ENCODE data around the gene ACOXL. TPM values are rescaled to one million over a fixed set of nuclear protein-coding genes. Genes with fewer than 3 reads are reported as not detected.

The ACOXL gene
- polyA plus RNA-seq, 3 donors: 0.35 TPM; not detected in 2

GRCh38 chr2:111029181-111029927, 297.0 kb downstream of the ACOXL start:
- peaks cover 69 to 72% of the 10 kb centered on the region in 2 donors for H3K4me1 ChIP-seq (ENCODE audit: control insufficient read depth in 1 of 2, insufficient read depth in 2 of 2, low read length in 2 of 2)
- no peak overlapping the region for H3K9ac ChIP-seq (ENCODE audit: insufficient read depth, low read length, poor library complexity, severe bottlenecking)
- peaks cover 76% of the 10 kb centered on the region for H3K4me1 Mint-ChIP-seq
- H3K27me3 ChIP-seq (ENCODE audit: control insufficient read depth in 2 of 2, insufficient read depth in 2 of 2, low read length in 2 of 2): no peaks in the 10 kb centered on the region
- DNase-seq: peak in 1 of 3 donors; percentile 36
- H3K36me3 ChIP-seq (replicated peaks in 1 of 2; ENCODE audit: control insufficient read depth in 1 of 2, insufficient read depth in 2 of 2, low read length in 2 of 2): no peaks in the 10 kb centered on the region
- peak overlapping the region; percentile 68 to 89 (median 84) for H3K27ac Mint-ChIP-seq
- 0% methylated on average over 3 of the region's 7 CpGs for WGBS (ENCODE audit: insufficient coverage)
- peak overlapping the region; percentile 34 for H3K4me2 ChIP-seq (replicated peaks; ENCODE audit: extremely low read depth, low read length, poor library complexity, severe bottlenecking)
- H3K9me3 Mint-ChIP-seq: peaks cover 0 to 3% (median 2%) of the 10 kb centered on the region in 7 donors
- no peaks in the 10 kb centered on the region for H3K27me3 Mint-ChIP-seq (ENCODE audit: low read depth in 3 of 3)
- intact Hi-C loops (cut with micrococcal nuclease): no loop called here
- no peaks in the 10 kb centered on the region for H3K9me3 ChIP-seq (replicated peaks in 1 of 2; ENCODE audit: control insufficient read depth in 1 of 2, insufficient read depth in 1 of 2, low read length in 2 of 2)
- peak overlapping the region; percentile 39 for H2AFZ ChIP-seq (ENCODE audit: insufficient read depth, low read depth, low read length, poor library complexity, severe bottlenecking)
- peak overlapping the region; percentile 24 to 37 for H3K4me3 Mint-ChIP-seq
- H4K20me1 ChIP-seq (ENCODE audit: insufficient read depth, low read length): no peaks in the 10 kb centered on the region
- peaks cover 0 to 3% of the 10 kb centered on the region in 2 donors for H3K36me3 Mint-ChIP-seq
- TF ChIP-seq CTCF (IDR thresholded peaks at IDR 0.05): no peak
- H3K27ac ChIP-seq (ENCODE audit: low read depth in 1 of 2, low read length in 2 of 2): peak overlapping the region; percentile 75 to 78
- H3K79me2 ChIP-seq (ENCODE audit: insufficient read depth, low read length): no peaks in the 10 kb centered on the region
- H3K4me3 ChIP-seq (replicated peaks in 1 of 3; ENCODE audit: low read depth in 2 of 3, low read length in 3 of 3): peak overlapping the region in 1 of 3 experiments; percentile 25

GRCh38 chr2:111030260-111030891, 298.0 kb downstream of the ACOXL start:
- Histone ChIP-seq H3K36me3 (replicated peaks in 1 of 2; ENCODE audit: control insufficient read depth in 1 of 2, insufficient read depth in 2 of 2, low read length in 2 of 2) (no peaks in the 10 kb centered on the region), H3K27ac (ENCODE audit: low read depth in 1 of 2, low read length in 2 of 2) (peak overlapping the region in 1 of 2 donors; percentile 75), H3K9me3 (replicated peaks in 1 of 2; ENCODE audit: control insufficient read depth in 1 of 2, insufficient read depth in 1 of 2, low read length in 2 of 2) (no peaks in the 10 kb centered on the region), H3K4me1 (ENCODE audit: control insufficient read depth in 1 of 2, insufficient read depth in 2 of 2, low read length in 2 of 2) (peaks cover 65 to 72% of the 10 kb centered on the region in 2 donors), H3K4me2 (replicated peaks; ENCODE audit: extremely low read depth, low read length, poor library complexity, severe bottlenecking) (peak overlapping the region; percentile 34), H3K79me2 (ENCODE audit: insufficient read depth, low read length) (no peaks in the 10 kb centered on the region), H3K9ac (ENCODE audit: insufficient read depth, low read length, poor library complexity, severe bottlenecking) (no peak overlapping the region), H2AFZ (ENCODE audit: insufficient read depth, low read depth, low read length, poor library complexity, severe bottlenecking) (peak overlapping the region; percentile 3), H3K27me3 (ENCODE audit: control insufficient read depth in 2 of 2, insufficient read depth in 2 of 2, low read length in 2 of 2) (no peaks in the 10 kb centered on the region), H3K4me3 (replicated peaks in 1 of 3; ENCODE audit: low read depth in 2 of 3, low read length in 3 of 3) (peak overlapping the region in 1 of 3 experiments; percentile 25), H4K20me1 (ENCODE audit: insufficient read depth, low read length) (no peaks in the 10 kb centered on the region)
- no peaks in the 10 kb centered on the region for H3K27me3 Mint-ChIP-seq (ENCODE audit: low read depth in 3 of 3)
- H3K27ac Mint-ChIP-seq: peak overlapping the region in 6 of 7 donors; percentile 68 to 92 (median 81)
- intact Hi-C loops (cut with micrococcal nuclease): loop anchor here in 1 of 2 donors (5.0 kb wide), 1 partner anchor 33 kb away; no protein-coding TSS in a partner anchor
- TF ChIP-seq CTCF (IDR thresholded peaks at IDR 0.05): no peak
- peaks cover 0 to 3% (median 2%) of the 10 kb centered on the region in 7 donors for H3K9me3 Mint-ChIP-seq
- no peak overlapping the region for H3K4me3 Mint-ChIP-seq
- DNase-seq: no peak
- peaks cover 77% of the 10 kb centered on the region for H3K4me1 Mint-ChIP-seq
- 82% methylated on average over 8 of the region's 10 CpGs for WGBS (ENCODE audit: insufficient coverage)
- peaks cover 0 to 3% of the 10 kb centered on the region in 2 donors for H3K36me3 Mint-ChIP-seq
